Loucy (cell line): ENCODE results near the gene PFKL.

ENCODE experiments used
- H2AFZ ChIP-seq: fragments of 200-600 bp; sonication (generic); 2 replicates; pipeline ENCODE4 v1.6.0; 2016; ENCODE audit warnings: antibody characterized with exemption, mild to moderate bottlenecking, low read length, moderate library complexity
- H3F3A ChIP-seq: fragments of 200-600 bp; 2 replicates; pipeline ENCODE4 v1.6.0; 2016; ENCODE audit warnings: antibody characterized with exemption, low read depth, mild to moderate bottlenecking
- H3K27me3 ChIP-seq: fragments of 200-600 bp; sonication (generic); 2 replicates; pipeline ENCODE4 v1.6.1; 2014; ENCODE audit warnings: low read length, mild to moderate bottlenecking; ENCODE audit not compliant: insufficient read depth, poor library complexity, severe bottlenecking
- H3K36me3 ChIP-seq: fragments of 200-600 bp; sonication (generic); 2 replicates; pipeline ENCODE4 v1.6.1; 2016; ENCODE audit warnings: low read length; ENCODE audit not compliant: insufficient read depth
- H3K4me1 ChIP-seq: fragments of 200-600 bp; sonication (generic); 2 replicates; pipeline ENCODE4 v1.5.1; 2014; ENCODE audit warnings: low read length, mild to moderate bottlenecking; ENCODE audit not compliant: insufficient read depth, poor library complexity, severe bottlenecking
- H3K4me2 ChIP-seq: fragments of 200-600 bp; sonication (generic); 2 replicates; pipeline ENCODE4 v1.6.0; 2014; ENCODE audit warnings: antibody characterized with exemption, low read length, low read depth, mild to moderate bottlenecking; ENCODE audit not compliant: poor library complexity, severe bottlenecking
- H3K4me3 ChIP-seq: fragments of 200-600 bp; sonication (generic); 2 replicates; pipeline ENCODE4 v1.5.1; 2014; ENCODE audit warnings: low read length, mild to moderate bottlenecking, mixed read lengths; ENCODE audit not compliant: poor library complexity, severe bottlenecking
- H3K79me2 ChIP-seq: fragments of 200-600 bp; sonication (generic); 2 replicates; pipeline ENCODE4 v1.6.1; 2014; ENCODE audit warnings: low read length; ENCODE audit not compliant: insufficient read depth
- H3K9ac ChIP-seq: fragments of 200-600 bp; sonication (generic); 2 replicates; pipeline ENCODE4 v1.6.0; 2014; ENCODE audit warnings: mild to moderate bottlenecking, low read depth, low read length, moderate library complexity; ENCODE audit not compliant: poor library complexity, severe bottlenecking
- H3K9me2 ChIP-seq: fragments of 200-600 bp; sonication (generic); replicated peaks from 2 replicates; pipeline ENCODE4 v1.6.1; 2016; ENCODE audit warnings: low read depth, low read length, mixed read lengths
- H3K9me3 ChIP-seq: fragments of 200-600 bp; sonication (generic); 2 replicates; pipeline ENCODE4 v1.6.1; 2014; ENCODE audit warnings: mild to moderate bottlenecking, antibody characterized with exemption, low read length, low read depth; ENCODE audit not compliant: insufficient read depth
- H4K20me1 ChIP-seq: fragments of 200-600 bp; sonication (generic); 2 replicates; pipeline ENCODE4 v1.6.0; 2014; ENCODE audit warnings: antibody characterized with exemption, low read length, mild to moderate bottlenecking; ENCODE audit not compliant: insufficient read depth, poor library complexity, severe bottlenecking
- EZH2phosphoT487 ChIP-seq: fragments of 200-600 bp; IDR thresholded peaks from 2 replicates; pipeline ENCODE4 v1.6.1; 2018; ENCODE audit warnings: antibody characterized with exemption, mild to moderate bottlenecking, moderate library complexity, borderline replicate concordance
- TF ChIP-seq, protein P1 (sequence below): fragments of 200-600 bp; sonication (generic); conservative IDR thresholded peaks from 2 replicates; pipeline ENCODE4 v1.5.1; 2014; ENCODE audit warnings: mild to moderate bottlenecking, antibody characterized with exemption, low read length

PFKL gene

DNA sequence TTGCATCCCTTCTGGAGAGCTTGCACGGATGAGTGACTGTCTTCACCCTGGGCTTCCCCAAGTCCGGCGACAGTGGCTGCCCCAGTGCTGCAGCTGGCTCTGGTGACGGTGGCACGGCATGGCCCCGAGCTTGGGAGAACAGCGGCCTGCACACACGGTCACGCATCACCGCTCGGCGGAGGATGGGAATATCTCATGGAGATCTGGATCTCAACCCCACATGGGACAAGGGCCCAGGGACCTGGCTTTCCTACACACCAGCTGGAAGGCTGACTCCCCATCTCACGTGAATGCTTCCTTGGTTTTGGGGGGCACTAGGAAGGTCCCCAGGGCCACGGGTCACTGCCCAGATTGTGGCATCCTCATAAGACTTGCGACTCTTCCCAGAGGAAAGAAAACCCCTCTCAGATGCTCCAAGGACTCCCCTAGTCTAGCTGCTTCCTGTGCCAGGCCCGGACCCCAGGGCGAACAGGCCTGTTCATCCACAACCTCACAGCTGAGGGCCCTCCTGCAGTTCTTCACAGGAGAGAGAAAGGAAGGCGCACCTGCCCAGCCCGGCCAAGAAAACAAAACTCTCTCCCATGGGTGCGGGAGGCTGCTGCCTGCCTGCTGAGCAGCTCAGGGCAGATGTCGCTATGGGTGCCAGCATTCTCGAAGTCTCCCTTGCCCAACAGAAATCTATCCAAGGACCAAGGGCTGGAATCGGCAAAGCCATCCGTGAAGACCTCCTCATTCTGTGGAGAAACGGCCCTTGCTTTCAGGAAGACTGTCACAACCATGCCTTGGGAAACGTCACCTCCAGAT is 29.4 kb downstream of the PFKL start:
- peaks cover 17% of the 10 kb centered on the region; the same call in 1 of the 2 replicates for H3K36me3 ChIP-seq
- H3K9me2 ChIP-seq = no peaks in the 10 kb centered on the region
- no peak overlapping the region for H3K9ac ChIP-seq

DNA sequence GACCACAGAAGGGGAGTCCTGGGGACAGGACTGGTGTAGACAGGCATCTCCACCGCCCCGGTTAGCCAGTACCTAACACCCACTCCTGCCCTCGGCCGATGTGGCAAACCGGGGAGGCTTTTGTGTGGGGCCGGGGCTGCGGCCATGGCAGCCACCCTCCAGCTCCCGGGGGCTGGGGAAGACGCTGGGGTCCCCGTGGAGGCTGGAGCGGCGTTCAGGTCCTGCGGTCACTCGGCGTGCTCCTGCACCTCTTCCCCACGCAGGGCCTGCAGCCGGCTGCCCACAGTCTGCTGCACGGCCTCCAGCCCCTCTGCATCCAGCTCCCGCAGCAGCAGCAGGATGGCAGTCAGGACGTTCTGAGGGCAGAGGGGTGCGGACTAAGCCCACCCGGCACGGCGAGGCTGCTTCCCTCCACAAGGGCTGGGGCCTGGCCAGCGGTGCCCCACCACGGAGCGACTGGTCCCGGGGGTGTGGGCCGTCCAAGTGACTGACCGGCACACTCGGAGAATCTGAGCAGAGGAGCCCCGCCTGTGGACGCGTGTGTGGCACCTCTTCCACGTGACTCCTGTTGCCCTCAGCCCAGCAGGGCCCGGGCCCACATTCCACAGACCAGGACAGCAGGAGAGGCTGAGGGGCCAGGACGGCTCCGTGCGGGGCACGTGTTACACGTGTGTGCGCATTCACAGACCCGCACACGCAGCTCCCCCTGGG is 30.3 kb downstream of the PFKL start:
- Histone ChIP-seq H3K9ac (no peak overlapping the region), H3K79me2 (no peaks in the 10 kb centered on the region), H3K4me1 (no peaks in the 10 kb centered on the region), H2AFZ (no peak overlapping the region), H3K4me2 (no peak overlapping the region), H3K4me3 (no peak overlapping the region), H4K20me1 (no peaks in the 10 kb centered on the region), H3F3A (no peaks in the 10 kb centered on the region), H3K9me2 (no peaks in the 10 kb centered on the region), H3K36me3 (peaks cover 9% of the 10 kb centered on the region; the same call in 1 of the 2 replicates), H3K9me3 (no peaks in the 10 kb centered on the region), H3K27me3 (no peaks in the 10 kb centered on the region)
- TF ChIP-seq, protein P1, sequence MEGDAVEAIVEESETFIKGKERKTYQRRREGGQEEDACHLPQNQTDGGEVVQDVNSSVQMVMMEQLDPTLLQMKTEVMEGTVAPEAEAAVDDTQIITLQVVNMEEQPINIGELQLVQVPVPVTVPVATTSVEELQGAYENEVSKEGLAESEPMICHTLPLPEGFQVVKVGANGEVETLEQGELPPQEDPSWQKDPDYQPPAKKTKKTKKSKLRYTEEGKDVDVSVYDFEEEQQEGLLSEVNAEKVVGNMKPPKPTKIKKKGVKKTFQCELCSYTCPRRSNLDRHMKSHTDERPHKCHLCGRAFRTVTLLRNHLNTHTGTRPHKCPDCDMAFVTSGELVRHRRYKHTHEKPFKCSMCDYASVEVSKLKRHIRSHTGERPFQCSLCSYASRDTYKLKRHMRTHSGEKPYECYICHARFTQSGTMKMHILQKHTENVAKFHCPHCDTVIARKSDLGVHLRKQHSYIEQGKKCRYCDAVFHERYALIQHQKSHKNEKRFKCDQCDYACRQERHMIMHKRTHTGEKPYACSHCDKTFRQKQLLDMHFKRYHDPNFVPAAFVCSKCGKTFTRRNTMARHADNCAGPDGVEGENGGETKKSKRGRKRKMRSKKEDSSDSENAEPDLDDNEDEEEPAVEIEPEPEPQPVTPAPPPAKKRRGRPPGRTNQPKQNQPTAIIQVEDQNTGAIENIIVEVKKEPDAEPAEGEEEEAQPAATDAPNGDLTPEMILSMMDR = no peak
- no peak for TF ChIP-seq EZH2phosphoT487

More for the DNA sequence above, 29.4 kb downstream of the PFKL start:
- no peak overlapping the region for H3K4me2 ChIP-seq
- no peak overlapping the region for H3K4me3 ChIP-seq
- no peaks in the 10 kb centered on the region for H3K9me3 ChIP-seq
- no peaks in the 10 kb centered on the region for H3F3A ChIP-seq
- no peaks in the 10 kb centered on the region for H3K79me2 ChIP-seq
- H4K20me1 ChIP-seq = no peaks in the 10 kb centered on the region
- TF ChIP-seq, protein P1 = no peak
- TF ChIP-seq EZH2phosphoT487 = no peak
- no peaks in the 10 kb centered on the region for H3K4me1 ChIP-seq
- no peaks in the 10 kb centered on the region for H3K27me3 ChIP-seq
- H2AFZ ChIP-seq = no peak overlapping the region

DNA sequence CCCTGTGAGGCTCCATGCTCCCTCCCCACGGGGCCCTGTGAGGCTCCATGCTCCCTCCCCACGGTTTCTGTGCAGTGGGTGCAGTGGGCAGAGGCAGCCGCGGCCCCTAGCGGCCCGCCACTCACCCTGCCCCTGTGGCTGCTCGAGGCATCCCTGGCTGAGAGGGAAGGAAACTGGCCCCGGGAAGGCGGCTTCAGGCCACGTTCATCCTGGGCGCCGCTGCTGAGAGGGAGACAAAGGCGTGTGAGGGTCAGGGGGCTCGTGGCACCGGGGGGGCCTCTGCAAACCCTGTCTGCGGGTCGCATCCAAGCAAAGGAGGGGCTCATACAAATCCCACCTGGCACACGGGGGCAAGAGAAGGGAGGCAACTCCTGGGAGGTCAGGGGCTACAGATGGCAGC is 30.8 kb downstream of the PFKL start:
- Histone ChIP-seq H3K4me2 (no peak overlapping the region), H3F3A (no peaks in the 10 kb centered on the region), H4K20me1 (no peaks in the 10 kb centered on the region), H3K9me2 (no peaks in the 10 kb centered on the region), H3K79me2 (no peaks in the 10 kb centered on the region), H3K27me3 (no peaks in the 10 kb centered on the region), H2AFZ (no peak overlapping the region), H3K36me3 (peaks cover 5% of the 10 kb centered on the region; the same call in 1 of the 2 replicates), H3K4me1 (no peaks in the 10 kb centered on the region), H3K4me3 (no peak overlapping the region), H3K9me3 (no peaks in the 10 kb centered on the region), H3K9ac (no peak overlapping the region)
- TF ChIP-seq, protein P1 = no peak
- no peak for TF ChIP-seq EZH2phosphoT487
